Tibial nerve (tissue), 4 donors: Measurements from ENCODE around the gene LCN9. TPM values are rescaled to one million over a fixed set of nuclear protein-coding genes. Genes with fewer than 3 reads are reported as not detected.

ENCODE experiments used
- DNase-seq, 2 donors: peaks; one replicate each; pipeline ENCODE4 v3.0.0-alpha.2; 2019; ENCODE audit warnings: low spot score in 2 of 2
- H3K27ac ChIP-seq, 4 donors: fragments of 200-600 bp; sonication (generic) in 3 of 4; one replicate each; pipeline ENCODE4 v1.5.1; 2017 to 2019; ENCODE audit warnings: mild to moderate bottlenecking in 1 of 4
- H3K27me3 ChIP-seq, 2 donors: fragments of 200-600 bp; sonication (generic) in 1 of 2; one replicate each; pipeline versions ENCODE4 v1.5.1 to v1.6.0; 2017 to 2019
- H3K36me3 ChIP-seq, 3 donors: fragments of 200-600 bp; sonication (generic); one replicate each; pipeline ENCODE4 v1.5.1; 2018 to 2019
- H3K4me1 ChIP-seq, 4 donors: fragments of 200-600 bp; sonication (generic) in 3 of 4; one replicate each; pipeline ENCODE4 v1.5.1; 2017 to 2019
- H3K4me3 ChIP-seq, 4 donors: fragments of 200-600 bp; sonication (generic) in 3 of 4; one replicate each; pipeline ENCODE4 v1.5.1; 2017 to 2019; ENCODE audit warnings: mild to moderate bottlenecking in 1 of 4, moderate library complexity in 1 of 4
- H3K9me3 ChIP-seq, 4 donors: fragments of 200-600 bp; sonication (generic) in 3 of 4; one replicate each; pipeline ENCODE4 v1.5.1; 2017 to 2019
- CTCF ChIP-seq, 5 experiments: fragments of 200-600 bp in 3 of 5; fragments of 450-650 bp in 2 of 5; sonication (generic) in 3 of 5; IDR thresholded peaks; one replicate each; pipeline ENCODE4 v1.5.1; 2016 to 2019; ENCODE audit warnings: antibody characterized with exemption in 5 of 5, mild to moderate bottlenecking in 3 of 5, moderate library complexity in 2 of 5
- EP300 ChIP-seq, 2 donors: sonication (generic); formaldehyde crosslinking; IDR thresholded peaks; one replicate each; pipeline ENCODE4 v1.6.1; 2017; ENCODE audit warnings: antibody characterized with exemption in 2 of 2, mild to moderate bottlenecking in 1 of 2
- POLR2A ChIP-seq, 2 donors: fragments of 450-650 bp; IDR thresholded peaks; one replicate each; pipeline ENCODE4 v1.6.1; 2017; ENCODE audit warnings: antibody characterized with exemption in 2 of 2, mild to moderate bottlenecking in 2 of 2, moderate library complexity in 2 of 2
- WGBS, 2 donors: methylation state at CpG; one replicate each; pipeline ENCODE4 v1.1.5; 2018; 5-methylcytosine and 5-hydroxymethylcytosine counted together
- total RNA-seq, 4 donors: library from RNA; depleted of rRNA; stranded (reverse); fragments of >200 nt; gene quantifications; one replicate each; pipeline ENCODE4 v1.1.0, GENCODE V29; 2016

The LCN9 gene
- total RNA-seq, 4 donors from 2014 or later = not detected

GRCh38 chr9:135701959-135702721 lies 39.0 kb downstream of the LCN9 start, which contains the start of gene KCNT1:
TSS of gene KCNT1 (plus strand) at chr9:135702185. CDS start at chr9:135702259, 74 bp downstream.
- H3K9me3 ChIP-seq = no peaks in the 10 kb centered on the region
- H3K27me3 ChIP-seq = peaks cover 0 to 71% of the 10 kb centered on the region in 2 donors
- peak within 1 kb of the TSS in 1 of 4 donors; percentile 34 for H3K4me3 ChIP-seq
- peaks cover 0 to 22% (median 10%) of the 10 kb centered on the region in 4 donors for H3K4me1 ChIP-seq
- no peaks in the 10 kb centered on the region for H3K36me3 ChIP-seq
- 12 to 30% methylated on average over 20 to 27 of the region's 66 CpGs for WGBS, 2 donors
- no peak within 1 kb of the TSS for H3K27ac ChIP-seq
- peak in 1 of 2 donors; percentile 36 for DNase-seq
- TF ChIP-seq POLR2A (IDR thresholded peaks at IDR 0.05) = no peak
- TF ChIP-seq CTCF (IDR thresholded peaks at IDR 0.05) = peak; percentile 77 to 92 (median 90)
- TF ChIP-seq EP300 (IDR thresholded peaks at IDR 0.05) = no peak

- WGBS, 2 donors = 20 to 39% methylated on average over 8 to 13 of the region's 14 CpGs
- Histone ChIP-seq H3K9me3 (no peaks in the 10 kb centered on the region), H3K4me3 (no peak overlapping the region), H3K36me3 (no peaks in the 10 kb centered on the region), H3K27me3 (peaks cover 0 to 85% of the 10 kb centered on the region in 2 donors), H3K4me1 (peaks cover 0 to 30% (median 10%) of the 10 kb centered on the region in 4 donors), H3K27ac (no peak overlapping the region)
- no peak for DNase-seq
- no peak for TF ChIP-seq POLR2A (IDR thresholded peaks at IDR 0.05)
- TF ChIP-seq EP300 (IDR thresholded peaks at IDR 0.05) = no peak
- no peak for TF ChIP-seq CTCF (IDR thresholded peaks at IDR 0.05)
These were observed 40.6 kb downstream of the LCN9 start for GRCh38 chr9:135703726-135704125.

GRCh38 chr9:135704483-135704882 lies 41.4 kb downstream of the LCN9 start:
- WGBS, 2 donors = 66 to 79% methylated on average over 2 to 5 of the region's 5 CpGs
- no peak for DNase-seq
- TF ChIP-seq POLR2A (IDR thresholded peaks at IDR 0.05) (no peak), EP300 (IDR thresholded peaks at IDR 0.05) (no peak), CTCF (IDR thresholded peaks at IDR 0.05) (no peak)
- Histone ChIP-seq H3K4me1 (peaks cover 0 to 30% (median 10%) of the 10 kb centered on the region in 4 donors), H3K4me3 (no peak overlapping the region), H3K36me3 (no peaks in the 10 kb centered on the region), H3K9me3 (no peaks in the 10 kb centered on the region), H3K27me3 (peaks cover 0 to 85% of the 10 kb centered on the region in 2 donors), H3K27ac (no peak overlapping the region)

GRCh38 chr9:135705376-135705775 lies 42.3 kb downstream of the LCN9 start:
- WGBS, 2 donors = 78 to 87% methylated on average over 9 to 14 of the region's 14 CpGs
- no peak for TF ChIP-seq EP300 (IDR thresholded peaks at IDR 0.05)
- no peak for TF ChIP-seq CTCF (IDR thresholded peaks at IDR 0.05)
- no peak for TF ChIP-seq POLR2A (IDR thresholded peaks at IDR 0.05)
- Histone ChIP-seq H3K27me3 (peaks cover 0 to 79% of the 10 kb centered on the region in 2 donors), H3K4me3 (no peak overlapping the region), H3K27ac (no peak overlapping the region), H3K9me3 (no peaks in the 10 kb centered on the region), H3K36me3 (no peaks in the 10 kb centered on the region), H3K4me1 (peaks cover 0 to 30% (median 10%) of the 10 kb centered on the region in 4 donors)
- no peak for DNase-seq

GRCh38 chr9:135706288-135706687 lies 43.2 kb downstream of the LCN9 start:
- Histone ChIP-seq H3K27ac (no peak overlapping the region), H3K27me3 (peaks cover 0 to 78% of the 10 kb centered on the region in 2 donors), H3K36me3 (no peaks in the 10 kb centered on the region), H3K4me1 (peaks cover 0 to 29% (median 10%) of the 10 kb centered on the region in 4 donors), H3K4me3 (no peak overlapping the region), H3K9me3 (no peaks in the 10 kb centered on the region)
- TF ChIP-seq EP300 (IDR thresholded peaks at IDR 0.05) = no peak
- no peak for TF ChIP-seq POLR2A (IDR thresholded peaks at IDR 0.05)
- no peak for TF ChIP-seq CTCF (IDR thresholded peaks at IDR 0.05)
- WGBS, 2 donors = 90 to 94% methylated on average over 7 to 9 of the region's 9 CpGs
- no peak for DNase-seq
